Ovary (tissue), 9 donors: Measurements from ENCODE around the gene SNRPD3. TPM values are rescaled to one million over a fixed set of nuclear protein-coding genes. Genes with fewer than 3 reads are reported as not detected.

Source experiments
- DNase-seq, 5 donors: peaks; one replicate each; pipeline ENCODE4 v3.0.0-alpha.2; 2019 to 2020
- H3K27ac ChIP-seq, 2 donors: fragments of 200-600 bp; one replicate each; pipeline versions ENCODE4 v1.5.1 to v1.8.0; 2019 to 2022
- H3K27me3 ChIP-seq: fragments of 200-600 bp; one replicate; pipeline ENCODE4 v1.8.0; 2022
- H3K36me3 ChIP-seq: fragments of 200-600 bp; sonication (generic); one replicate; pipeline ENCODE4 v1.5.1; 2019
- H3K4me1 ChIP-seq: one replicate; pipeline ENCODE4 v1.8.1; 2013; ENCODE audit warnings: mild to moderate bottlenecking, moderate library complexity; ENCODE audit not compliant: insufficient read depth
- H3K4me3 ChIP-seq: fragments of 200-600 bp; sonication (generic); one replicate; pipeline ENCODE4 v1.5.1; 2017
- H3K9me3 ChIP-seq, 2 donors: fragments of 200-600 bp in 1 of 2; sonication (generic) in 1 of 2; one replicate each; pipeline versions ENCODE4 v1.5.1 to v1.8.1; 2013 to 2019; ENCODE audit warnings: mild to moderate bottlenecking in 1 of 2, moderate library complexity in 1 of 2
- CTCF ChIP-seq, 3 donors: fragments of 450-650 bp in 2 of 3; fragments of 200-600 bp in 1 of 3; IDR thresholded peaks; one replicate each; pipeline versions ENCODE4 v1.5.1 to v1.8.0; 2016 to 2022; ENCODE audit warnings: antibody characterized with exemption in 3 of 3, mild to moderate bottlenecking in 1 of 3
- EP300 ChIP-seq: sonication (generic); formaldehyde crosslinking; IDR thresholded peaks from one replicate; pipeline ENCODE4 v1.6.1; 2017; ENCODE audit warnings: antibody characterized with exemption
- POLR2A ChIP-seq: fragments of 450-650 bp; IDR thresholded peaks from one replicate; pipeline ENCODE4 v1.6.1; 2017; ENCODE audit warnings: antibody characterized with exemption, mild to moderate bottlenecking, moderate library complexity
- WGBS, 3 donors: extraction: QIAGEN DNeasy Blood & Tissue Kit in 1 of 3; methylation state at CpG; one replicate each; pipeline versions ENCODE4 v1.1.5 to v1.1.7; 2013 to 2017; 5-methylcytosine and 5-hydroxymethylcytosine counted together
- intact Hi-C, 4 donors: fragments of 100-400 bp; cut with DNase I; formaldehyde crosslinking; loops; one replicate each; pipeline versions ENCODE4 v1.11.0 to v1.15.1; 2022 to 2023
- polyA plus RNA-seq, 2 donors: library from polyadenylated mRNA; stranded (reverse); fragments of 200-250 nt in 1 of 2; fragments of 350-450 nt in 1 of 2; fragmentation: Illumina TruSeq in 1 of 2; extraction: RNeasy Lipid Tissue Mini Kit (QIAGEN cat#74804) in 1 of 2; gene quantifications; one replicate each; pipeline ENCODE4 v1.2.3, GENCODE V29; 2013 to 2014
- total RNA-seq, 7 donors: library from RNA; depleted of rRNA in 2 of 7; stranded (reverse); fragments of >200 nt in 2 of 7; fragmentation: NEBNext Ultra II Directional in 3 of 7; extraction: Animal tissue kit (Norgen Biotek cat#: 25700) in 3 of 7; gene quantifications; one replicate each; pipeline versions ENCODE4 v1.1.0 to v1.2.4, GENCODE V29; 2016 to 2023
- donor health status: DM: no; HTN: no; CAD: no; lungs with moderate emphysema.
- donor health status: DM: no; HTN: no; CAD: no.
- donor health status: Bipolar disorder and iron deficiency.
- donor health status: DM: yes; HTN: yes; CAD: no.
- donor health status: DM: no; HTN: no; CAD: no.
- donor health status: DM: yes; HTN: yes; CAD: no.

The SNRPD3 gene
- total and polyA plus RNA-seq, 9 donors, result 62.9 to 154 (median 86.5) TPM

GRCh38 chr22:24542641-24543040 is 13.2 kb upstream of the SNRPD3 start:
- no peak for DNase-seq
- no peaks in the 10 kb centered on the region for H3K27me3 ChIP-seq
- peaks cover 3% of the 10 kb centered on the region for H3K4me1 ChIP-seq
- intact Hi-C loops, result no loop called here
- no peak for TF ChIP-seq CTCF (IDR thresholded peaks at IDR 0.05)
- no peak for TF ChIP-seq POLR2A
- TF ChIP-seq EP300, result no peak
- H3K36me3 ChIP-seq, result no peaks in the 10 kb centered on the region
- H3K9me3 ChIP-seq, result no peaks in the 10 kb centered on the region
- WGBS, 3 donors, result 76 to 93% (median 84%) methylated on average over 8 to 9 of the region's 9 CpGs
- H3K27ac ChIP-seq, result no peak overlapping the region
- no peak overlapping the region for H3K4me3 ChIP-seq

DNA sequence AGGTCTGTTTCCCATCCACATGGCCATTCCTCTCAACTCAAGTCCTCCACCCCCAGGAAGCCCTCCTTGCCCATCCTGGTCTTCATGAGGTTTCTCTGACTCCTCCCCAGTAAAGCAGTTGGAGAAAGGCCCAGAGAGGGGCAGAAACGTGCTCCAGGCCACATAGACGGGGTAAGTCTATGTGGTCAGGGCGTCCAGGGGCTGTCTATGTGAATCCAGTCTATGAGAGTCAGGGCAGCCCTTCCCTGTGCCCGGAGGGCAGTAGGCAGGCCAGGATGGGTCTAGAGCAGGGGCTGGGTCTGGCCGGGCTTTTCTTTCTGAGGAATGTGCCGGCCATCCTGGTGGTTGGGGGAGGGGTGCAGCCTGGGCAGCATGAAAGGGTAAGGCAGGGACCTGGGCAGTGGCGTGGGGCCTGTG is 12.6 kb upstream of the SNRPD3 start:
- 83 to 92% (median 87%) methylated on average over 7 of the region's 7 CpGs for WGBS, 3 donors
- intact Hi-C loops, result no loop called here
- DNase-seq, result no peak
- Histone ChIP-seq H3K4me3 (no peak overlapping the region), H3K4me1 (peaks cover 3% of the 10 kb centered on the region), H3K27ac (no peak overlapping the region), H3K9me3 (no peaks in the 10 kb centered on the region), H3K36me3 (no peaks in the 10 kb centered on the region), H3K27me3 (no peaks in the 10 kb centered on the region)
- no peak for TF ChIP-seq EP300
- no peak for TF ChIP-seq CTCF (IDR thresholded peaks at IDR 0.05)
- no peak for TF ChIP-seq POLR2A

GRCh38 chr22:24543679-24544243 is 12.0 kb upstream of the SNRPD3 start:
- Histone ChIP-seq H3K9me3 (no peaks in the 10 kb centered on the region), H3K27ac (peak overlapping the region in 1 of 2 donors; percentile 54), H3K36me3 (no peaks in the 10 kb centered on the region), H3K4me3 (no peak overlapping the region), H3K27me3 (no peaks in the 10 kb centered on the region), H3K4me1 (peaks cover 3% of the 10 kb centered on the region)
- 80 to 86% (median 86%) methylated on average over 11 of the region's 11 CpGs for WGBS, 3 donors
- intact Hi-C loops, result no loop called here
- DNase-seq, result no peak
- no peak for TF ChIP-seq EP300
- TF ChIP-seq POLR2A, result no peak
- TF ChIP-seq CTCF (IDR thresholded peaks at IDR 0.05), result no peak

GRCh38 chr22:24548812-24549211 is 7.0 kb upstream of the SNRPD3 start:
- intact Hi-C loops, result no loop called here
- H3K36me3 ChIP-seq, result no peaks in the 10 kb centered on the region
- 96 to 97% (median 96%) methylated on average over 4 of the region's 4 CpGs for WGBS, 3 donors
- no peaks in the 10 kb centered on the region for H3K27me3 ChIP-seq
- no peaks in the 10 kb centered on the region for H3K9me3 ChIP-seq
- H3K4me3 ChIP-seq, result no peak overlapping the region
- DNase-seq, result no peak
- no peak overlapping the region for H3K27ac ChIP-seq
- no peak for TF ChIP-seq CTCF (IDR thresholded peaks at IDR 0.05)
- TF ChIP-seq EP300, result no peak
- TF ChIP-seq POLR2A, result no peak
- H3K4me1 ChIP-seq, result peaks cover 9% of the 10 kb centered on the region
